LNCaP clone FGC (cell line): ENCODE results near the gene NOP14.
"Not testable (repeated sequence)": the region's sequence is repeated elsewhere in the genome, so short reads cannot be mapped to it uniquely, and the experiment has no call there.

Source experiments
- DNase-seq: peaks from one replicate; pipeline ENCODE4 v3.0.0-alpha.2; 2011; ENCODE audit warnings: low read depth
- H3K4me3 ChIP-seq: 2 replicates; pipeline ENCODE4 v1.5.1; 2011; ENCODE audit warnings: mild to moderate bottlenecking, low read depth, low read length, control low read depth
- CTCF ChIP-seq: IDR thresholded peaks from 2 replicates; pipeline ENCODE4 v1.5.1; 2012; ENCODE audit warnings: mild to moderate bottlenecking; ENCODE audit not compliant: control insufficient read depth, insufficient read depth; ENCODE audit errors: extremely low read depth

The NOP14 gene

GRCh38 chr4:2946812-2947600, 16.2 kb downstream of the NOP14 start:
- DNase-seq = no peak
- TF ChIP-seq CTCF = no peak
- no peak overlapping the region for H3K4me3 ChIP-seq

- not testable (repeated sequence) for DNase-seq, H3K4me3 ChIP-seq
Observed at GRCh38 chr4:2945619-2946604, 17.3 kb downstream of the NOP14 start.

GRCh38 chr4:2944586-2945526, 18.4 kb downstream of the NOP14 start:
- TF ChIP-seq CTCF = no peak
- H3K4me3 ChIP-seq = no peak overlapping the region
- DNase-seq = no peak

- no peak overlapping the region for H3K4me3 ChIP-seq
- no peak for DNase-seq
- TF ChIP-seq CTCF = no peak
Observed at GRCh38 chr4:2944091-2944482, 19.1 kb downstream of the NOP14 start.

DNA sequence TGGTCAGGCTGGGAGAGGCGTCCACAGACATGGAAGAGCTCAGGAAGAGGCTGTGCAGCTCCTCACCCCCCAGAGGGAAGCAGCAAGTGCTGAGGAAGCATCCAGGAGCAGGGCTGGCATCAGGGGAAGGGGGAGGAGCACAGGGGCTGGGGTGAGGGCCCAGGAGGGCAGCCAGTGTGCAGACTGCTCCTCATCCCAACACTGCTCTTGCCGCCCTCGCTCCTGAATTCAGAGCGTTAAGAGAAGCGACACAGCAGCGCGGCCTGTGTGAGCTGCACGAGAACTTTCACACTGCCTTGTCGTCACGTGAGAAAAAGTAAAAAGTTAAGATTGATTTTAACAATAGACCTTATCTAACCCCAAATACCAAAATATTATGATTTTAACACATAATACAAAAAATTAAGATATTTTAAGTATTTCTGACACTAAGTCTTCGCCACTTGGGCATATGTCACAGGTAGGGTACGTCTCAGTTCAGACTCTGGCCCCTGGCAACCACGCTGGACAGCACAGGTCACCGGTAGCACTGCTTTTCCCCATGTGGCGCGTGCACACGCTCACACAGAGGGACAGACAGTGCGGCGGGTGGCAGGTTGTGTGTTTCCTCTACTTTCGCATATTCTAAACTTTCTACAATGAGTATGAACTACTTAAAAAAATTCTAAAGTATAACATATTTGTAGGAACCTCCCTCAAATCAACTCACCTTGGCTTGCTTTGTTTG, 19.7 kb downstream of the NOP14 start:
- no peak overlapping the region for H3K4me3 ChIP-seq
- no peak for DNase-seq
- TF ChIP-seq CTCF = no peak

GRCh38 chr4:2942532-2943363, 20.5 kb downstream of the NOP14 start:
- no peak for DNase-seq
- no peak for TF ChIP-seq CTCF
- H3K4me3 ChIP-seq = no peak overlapping the region
